ENCODE data around the gene TRAF5. TPM values are rescaled to one million over a fixed set of nuclear protein-coding genes. Genes with fewer than 3 reads are reported as not detected.
"Not testable (repeated sequence)": the region's sequence is repeated elsewhere in the genome, so short reads cannot be mapped to it uniquely, and the experiment has no call there.

Gene TRAF5
- total RNA-seq, 1 donor: 27.6 TPM

DNA sequence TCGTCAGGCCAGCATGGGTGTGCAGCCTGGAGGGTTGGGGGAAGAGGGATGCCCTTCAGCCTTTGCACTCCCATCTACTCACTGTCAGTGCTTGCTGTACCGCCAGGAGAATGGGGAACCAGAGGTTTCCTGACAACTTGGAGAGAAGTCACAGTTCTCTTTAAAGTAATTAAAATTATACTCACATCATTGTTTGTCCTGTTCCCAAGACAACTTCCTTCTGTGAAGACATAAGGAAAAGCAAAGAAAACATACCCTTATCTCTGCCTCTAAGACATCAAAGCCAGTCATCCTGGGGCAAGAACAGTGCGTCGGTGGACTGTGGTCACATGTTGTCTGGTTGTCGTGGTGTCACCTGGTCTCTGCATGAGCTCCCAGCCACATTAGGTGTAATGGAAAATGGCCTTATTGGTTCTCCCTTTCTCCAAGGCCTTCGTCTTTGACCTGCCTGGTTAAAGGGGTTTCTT, 17.6 kb downstream of the TRAF5 start:
- TF ChIP-seq, protein P1, sequence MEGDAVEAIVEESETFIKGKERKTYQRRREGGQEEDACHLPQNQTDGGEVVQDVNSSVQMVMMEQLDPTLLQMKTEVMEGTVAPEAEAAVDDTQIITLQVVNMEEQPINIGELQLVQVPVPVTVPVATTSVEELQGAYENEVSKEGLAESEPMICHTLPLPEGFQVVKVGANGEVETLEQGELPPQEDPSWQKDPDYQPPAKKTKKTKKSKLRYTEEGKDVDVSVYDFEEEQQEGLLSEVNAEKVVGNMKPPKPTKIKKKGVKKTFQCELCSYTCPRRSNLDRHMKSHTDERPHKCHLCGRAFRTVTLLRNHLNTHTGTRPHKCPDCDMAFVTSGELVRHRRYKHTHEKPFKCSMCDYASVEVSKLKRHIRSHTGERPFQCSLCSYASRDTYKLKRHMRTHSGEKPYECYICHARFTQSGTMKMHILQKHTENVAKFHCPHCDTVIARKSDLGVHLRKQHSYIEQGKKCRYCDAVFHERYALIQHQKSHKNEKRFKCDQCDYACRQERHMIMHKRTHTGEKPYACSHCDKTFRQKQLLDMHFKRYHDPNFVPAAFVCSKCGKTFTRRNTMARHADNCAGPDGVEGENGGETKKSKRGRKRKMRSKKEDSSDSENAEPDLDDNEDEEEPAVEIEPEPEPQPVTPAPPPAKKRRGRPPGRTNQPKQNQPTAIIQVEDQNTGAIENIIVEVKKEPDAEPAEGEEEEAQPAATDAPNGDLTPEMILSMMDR (IDR thresholded peaks at IDR 0.05; ENCODE audit: insufficient read depth, low read depth, low read length): no peak
- H3K4me3 ChIP-seq (ENCODE audit: low read depth, low read length): no peak overlapping the region
- no peak for DNase-seq (ENCODE audit: low read depth)

DNA sequence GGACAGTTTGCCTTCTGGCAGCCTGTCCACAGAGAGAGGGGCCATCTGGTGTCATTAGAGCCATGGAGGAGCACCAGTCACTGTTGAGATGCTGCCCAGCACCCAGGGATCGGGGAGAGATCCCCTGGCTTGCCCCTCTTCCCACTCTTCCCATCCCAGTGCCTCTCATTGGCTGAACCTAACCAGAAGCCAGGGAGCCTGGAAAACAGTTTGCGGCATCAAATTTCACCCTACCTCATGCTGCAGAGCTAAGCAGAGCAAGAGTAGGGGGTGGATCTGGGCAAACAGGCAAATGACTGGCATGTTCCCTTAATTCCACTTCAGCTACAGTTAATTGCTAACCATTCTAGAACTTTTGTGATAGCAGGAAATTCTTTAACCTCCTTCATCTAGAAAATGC, 19.1 kb downstream of the TRAF5 start:
- no peak overlapping the region for H3K4me3 ChIP-seq (ENCODE audit: low read depth, low read length)
- TF ChIP-seq, protein P1 (IDR thresholded peaks at IDR 0.05; ENCODE audit: insufficient read depth, low read depth, low read length): no peak
- no peak for DNase-seq (ENCODE audit: low read depth)

DNA sequence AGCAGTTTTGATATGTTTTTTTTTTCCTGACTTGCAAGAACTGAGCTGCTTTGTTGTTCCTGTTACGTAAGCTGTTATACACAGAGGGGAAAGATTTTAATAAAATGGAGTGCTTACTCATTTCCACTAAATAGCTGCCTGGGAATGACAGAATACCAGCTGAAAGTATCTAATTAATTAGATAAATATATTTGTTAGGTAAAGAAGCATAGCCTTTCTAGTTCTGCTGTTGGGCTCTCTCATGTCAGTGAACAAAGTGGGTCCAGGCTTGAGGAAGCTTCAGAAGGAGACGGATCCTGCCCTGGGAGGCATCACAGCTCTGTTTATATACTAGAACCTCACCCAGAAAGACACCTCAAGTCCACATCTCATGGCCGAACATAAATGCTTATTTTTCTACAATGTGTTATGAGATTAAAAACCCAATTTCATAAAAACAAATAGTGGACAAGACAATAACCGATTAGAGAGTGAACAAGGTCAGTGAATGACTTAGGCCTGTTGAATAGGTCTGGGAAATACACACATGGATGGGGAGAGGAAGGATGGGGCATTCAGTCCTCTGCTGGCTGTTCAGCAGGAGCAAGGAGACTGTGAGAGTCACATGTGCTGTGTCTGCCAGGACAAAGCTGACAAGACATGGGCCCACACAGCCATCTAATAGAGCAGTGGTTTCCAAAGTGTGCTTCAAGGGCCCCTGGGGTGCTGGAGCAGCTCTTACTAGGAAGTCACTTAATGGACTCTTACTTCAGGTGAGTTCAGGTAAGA, 20.6 kb downstream of the TRAF5 start:
- TF ChIP-seq, protein P1 (IDR thresholded peaks at IDR 0.05; ENCODE audit: insufficient read depth, low read depth, low read length): no peak
- no peak for DNase-seq (ENCODE audit: low read depth)
- H3K4me3 ChIP-seq (ENCODE audit: low read depth, low read length): no peak overlapping the region

DNA sequence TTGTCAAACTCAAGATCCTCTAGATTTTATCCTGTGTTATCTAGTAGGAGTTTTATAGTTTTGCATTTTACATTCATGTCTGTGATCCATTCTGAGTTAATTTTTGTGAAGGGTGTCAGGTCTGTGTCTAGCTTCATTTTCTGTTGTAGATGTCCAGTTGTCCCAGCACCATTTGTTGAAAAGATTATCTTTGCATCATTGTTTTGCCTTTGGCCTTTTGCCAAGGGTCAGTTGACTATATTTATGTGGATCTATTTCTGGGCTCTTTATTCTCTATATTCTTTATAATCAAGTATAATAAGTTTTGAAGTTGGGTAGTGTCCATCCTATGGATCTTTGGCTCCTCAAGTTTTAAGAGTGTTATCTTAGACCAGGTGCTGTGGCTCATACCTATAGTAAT, 21.9 kb downstream of the TRAF5 start:
- DNase-seq (ENCODE audit: low read depth): no peak
- TF ChIP-seq, protein P1 (IDR thresholded peaks at IDR 0.05; ENCODE audit: insufficient read depth, low read depth, low read length): no peak
- H3K4me3 ChIP-seq (ENCODE audit: low read depth, low read length): no peak overlapping the region

DNA sequence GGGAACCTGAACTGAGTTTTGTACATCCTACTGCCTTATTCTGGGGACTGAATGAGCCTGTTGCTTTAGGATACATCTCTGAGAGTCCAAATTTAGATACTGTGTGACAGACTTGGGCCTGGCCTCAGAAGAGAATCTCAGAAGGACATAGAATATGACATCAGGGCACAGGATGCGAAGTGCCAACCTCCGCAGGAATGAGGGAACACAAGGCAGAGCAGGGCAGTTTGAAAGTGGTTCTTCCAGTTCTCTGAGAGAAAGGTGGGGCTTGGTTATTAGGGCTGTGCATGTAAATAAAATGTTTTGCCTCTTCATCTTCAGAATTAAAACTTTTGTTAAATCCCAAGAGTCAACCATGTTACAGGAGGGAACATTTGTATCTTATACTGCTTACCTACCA, 23.1 kb downstream of the TRAF5 start:
- no peak for DNase-seq (ENCODE audit: low read depth)
- H3K4me3 ChIP-seq (ENCODE audit: low read depth, low read length): no peak overlapping the region
- TF ChIP-seq, protein P1 (IDR thresholded peaks at IDR 0.05; ENCODE audit: insufficient read depth, low read depth, low read length): no peak

DNA sequence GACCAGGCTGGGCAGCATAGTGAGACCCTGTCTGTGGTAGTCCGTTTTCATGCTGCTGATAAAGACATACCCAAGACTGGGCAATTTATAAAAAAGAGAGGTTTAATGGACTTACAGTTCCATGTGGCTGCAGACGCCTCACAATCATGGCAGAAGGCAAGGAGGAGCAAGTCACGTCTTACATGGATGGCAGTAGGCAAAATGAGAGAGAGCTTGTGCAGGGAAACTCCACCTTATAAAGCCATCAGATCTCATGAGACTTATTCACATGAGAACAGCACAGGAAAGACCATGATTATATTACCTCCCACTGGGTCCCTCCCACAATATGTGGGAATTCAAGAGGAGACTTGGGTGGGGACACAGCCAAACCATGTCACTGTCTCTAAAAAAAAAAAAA, 25.4 kb downstream of the TRAF5 start:
- H3K4me3 ChIP-seq (ENCODE audit: low read depth, low read length); DNase-seq (ENCODE audit: low read depth): not testable (repeated sequence)

DNA sequence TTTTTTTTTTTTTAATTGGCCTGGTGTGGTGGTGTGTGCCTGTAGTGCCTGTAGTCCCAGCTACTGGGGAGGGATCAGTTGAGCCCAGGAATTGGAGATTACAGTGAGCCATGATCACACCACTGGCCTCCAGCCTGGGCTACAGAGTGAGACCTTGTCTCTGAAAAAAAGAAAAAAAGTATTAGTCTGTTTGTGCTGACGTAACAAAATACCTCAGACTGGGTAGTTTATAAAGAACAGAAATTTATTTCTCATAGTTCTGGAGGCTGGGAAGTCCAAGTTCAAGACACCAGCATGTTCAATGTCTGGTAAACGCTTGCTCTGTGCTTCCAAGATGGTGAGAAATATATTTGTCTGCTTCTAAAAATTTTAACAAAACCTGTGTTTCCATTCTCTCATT, 25.8 kb downstream of the TRAF5 start:
- DNase-seq (ENCODE audit: low read depth): no peak
- TF ChIP-seq, protein P1 (IDR thresholded peaks at IDR 0.05; ENCODE audit: insufficient read depth, low read depth, low read length): no peak
- no peak overlapping the region for H3K4me3 ChIP-seq (ENCODE audit: low read depth, low read length)

Data from fibroblast of villous mesenchyme (primary cell).